Forelimb muscle (tissue), 1 donor: ENCODE measurements around the gene CCDC13. TPM values are rescaled to one million over a fixed set of nuclear protein-coding genes. Genes with fewer than 3 reads are reported as not detected.

Source experiments
- DNase-seq: peaks from one replicate; pipeline ENCODE4 v3.0.0-alpha.2; 2013; ENCODE audit warnings: low read depth
- polyA plus RNA-seq: library from polyadenylated mRNA; unstranded; fragments of 120-200 nt; gene quantifications from one replicate; pipeline ENCODE4 v1.2.1, GENCODE V29; 2013; ENCODE audit not compliant: insufficient read length

The CCDC13 gene
- polyA plus RNA-seq, 1 donor: 0.67 TPM

- DNase-seq: no peak
Measured at GRCh38 chr3:42733501-42734262, 39.4 kb downstream of the CCDC13 start.

- no peak for DNase-seq
Measured at GRCh38 chr3:42732829-42733459, 40.1 kb downstream of the CCDC13 start.

- no peak for DNase-seq
Measured at GRCh38 chr3:42732196-42732828, 40.7 kb downstream of the CCDC13 start.

- DNase-seq: no peak
Measured at GRCh38 chr3:42731476-42732195, 41.4 kb downstream of the CCDC13 start.

GRCh38 chr3:42730706-42731420 lies 42.2 kb downstream of the CCDC13 start:
- no peak for DNase-seq

GRCh38 chr3:42730294-42730693 lies 42.8 kb downstream of the CCDC13 start:
- no peak for DNase-seq

GRCh38 chr3:42729404-42730145 lies 43.5 kb downstream of the CCDC13 start:
- no peak for DNase-seq

- DNase-seq: no peak
Measured at GRCh38 chr3:42728668-42729364, 44.2 kb downstream of the CCDC13 start.

- DNase-seq: no peak
Measured at GRCh38 chr3:42728056-42728455, 45.0 kb downstream of the CCDC13 start.

GRCh38 chr3:42725454-42725853 lies 47.6 kb downstream of the CCDC13 start:
- DNase-seq: no peak

- no peak for DNase-seq
Measured at GRCh38 chr3:42723219-42723618, 49.8 kb downstream of the CCDC13 start.

Other genes with a start within 250 kb of the CCDC13 start
- 19.6 TPM for gene SEC22C, start 191.3 kb downstream of the CCDC13 start, polyA plus RNA-seq
- 9.6 TPM for gene SS18L2, start 182.4 kb downstream of the CCDC13 start, polyA plus RNA-seq
- gene NKTR, start 172.6 kb downstream of the CCDC13 start, polyA plus RNA-seq: 94.1 TPM
- gene ZBTB47, start 119.6 kb downstream of the CCDC13 start, polyA plus RNA-seq: 36.9 TPM
- gene KLHL40, start 87.7 kb downstream of the CCDC13 start, polyA plus RNA-seq: 162 TPM
- 73.4 TPM for gene HHATL, start 70.5 kb downstream of the CCDC13 start, polyA plus RNA-seq
- gene HIGD1A, start 31.2 kb upstream of the CCDC13 start, polyA plus RNA-seq: 71.7 TPM
- gene ACKR2, start 36.2 kb upstream of the CCDC13 start, polyA plus RNA-seq: 0.46 TPM
- gene CYP8B1, start 102.6 kb upstream of the CCDC13 start, polyA plus RNA-seq: 0.09 TPM
- gene ZNF662, start 132.9 kb upstream of the CCDC13 start, polyA plus RNA-seq: 19.5 TPM
- 4.4 TPM for gene GASK1A, start 206.1 kb upstream of the CCDC13 start, polyA plus RNA-seq